LNCaP clone FGC (cell line): ENCODE measurements around the gene DPF1.
"Not testable (repeated sequence)": the region's sequence is repeated elsewhere in the genome, so short reads cannot be mapped to it uniquely, and the experiment has no call there.

ENCODE experiments used
- DNase-seq: peaks from one replicate; pipeline ENCODE4 v3.0.0-alpha.2; 2011; ENCODE audit warnings: low read depth
- H3K4me3 ChIP-seq: 2 replicates; pipeline ENCODE4 v1.5.1; 2011; ENCODE audit warnings: mild to moderate bottlenecking, low read depth, low read length, control low read depth
- TF ChIP-seq, protein P1 (sequence below): IDR thresholded peaks from 2 replicates; pipeline ENCODE4 v1.5.1; 2012; ENCODE audit warnings: mild to moderate bottlenecking; ENCODE audit not compliant: control insufficient read depth, insufficient read depth; ENCODE audit errors: extremely low read depth

DPF1 gene

DNA sequence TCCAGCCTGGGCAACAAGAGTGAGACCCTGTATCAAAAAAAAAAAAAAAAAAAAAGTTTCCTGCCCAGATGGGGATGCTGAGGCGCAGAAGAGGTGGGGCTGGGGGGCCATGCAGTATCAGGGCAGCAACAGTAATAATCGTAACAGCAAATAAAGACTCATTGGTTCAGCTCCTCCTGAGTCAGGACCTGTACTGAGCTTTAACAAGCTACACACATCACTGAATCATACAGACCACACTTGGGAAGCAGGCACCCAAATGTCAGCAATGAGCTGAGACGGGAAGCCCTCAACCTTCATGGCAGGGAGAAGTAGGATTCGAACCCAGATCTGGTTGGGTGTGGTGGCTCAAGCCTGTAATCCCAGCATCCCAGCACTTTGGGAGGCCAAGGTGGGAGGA is 10.6 kb upstream of the DPF1 start:
- DNase-seq: no peak
- TF ChIP-seq, protein P1, sequence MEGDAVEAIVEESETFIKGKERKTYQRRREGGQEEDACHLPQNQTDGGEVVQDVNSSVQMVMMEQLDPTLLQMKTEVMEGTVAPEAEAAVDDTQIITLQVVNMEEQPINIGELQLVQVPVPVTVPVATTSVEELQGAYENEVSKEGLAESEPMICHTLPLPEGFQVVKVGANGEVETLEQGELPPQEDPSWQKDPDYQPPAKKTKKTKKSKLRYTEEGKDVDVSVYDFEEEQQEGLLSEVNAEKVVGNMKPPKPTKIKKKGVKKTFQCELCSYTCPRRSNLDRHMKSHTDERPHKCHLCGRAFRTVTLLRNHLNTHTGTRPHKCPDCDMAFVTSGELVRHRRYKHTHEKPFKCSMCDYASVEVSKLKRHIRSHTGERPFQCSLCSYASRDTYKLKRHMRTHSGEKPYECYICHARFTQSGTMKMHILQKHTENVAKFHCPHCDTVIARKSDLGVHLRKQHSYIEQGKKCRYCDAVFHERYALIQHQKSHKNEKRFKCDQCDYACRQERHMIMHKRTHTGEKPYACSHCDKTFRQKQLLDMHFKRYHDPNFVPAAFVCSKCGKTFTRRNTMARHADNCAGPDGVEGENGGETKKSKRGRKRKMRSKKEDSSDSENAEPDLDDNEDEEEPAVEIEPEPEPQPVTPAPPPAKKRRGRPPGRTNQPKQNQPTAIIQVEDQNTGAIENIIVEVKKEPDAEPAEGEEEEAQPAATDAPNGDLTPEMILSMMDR: no peak
- H3K4me3 ChIP-seq: no peak overlapping the region

DNA sequence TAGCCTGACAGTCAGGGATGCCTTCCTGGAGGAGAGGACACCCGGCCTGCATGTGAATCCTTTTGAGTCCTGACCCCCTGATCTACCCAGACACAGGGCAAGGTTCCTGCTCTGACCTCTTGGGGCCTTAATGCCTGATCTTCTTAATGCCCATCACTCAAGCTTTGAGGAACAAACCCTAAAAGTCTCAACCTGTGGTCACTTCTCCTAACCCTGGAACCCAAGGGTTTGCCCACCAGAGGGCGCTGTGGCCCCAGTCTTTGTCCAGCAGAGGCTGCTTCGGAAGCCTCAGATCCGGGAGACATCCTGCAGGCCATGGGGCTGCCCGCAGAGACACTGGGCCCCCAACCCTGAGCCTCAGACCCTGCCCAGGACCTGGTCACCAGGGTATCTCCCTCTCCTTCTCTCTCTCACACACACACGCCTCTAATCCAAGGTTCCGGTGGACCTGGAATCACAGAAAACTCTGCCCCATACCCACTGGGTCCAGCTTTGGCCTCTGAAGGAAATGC is 9.8 kb upstream of the DPF1 start:
- TF ChIP-seq, protein P1: peak; percentile 75
- no peak for DNase-seq

DNA sequence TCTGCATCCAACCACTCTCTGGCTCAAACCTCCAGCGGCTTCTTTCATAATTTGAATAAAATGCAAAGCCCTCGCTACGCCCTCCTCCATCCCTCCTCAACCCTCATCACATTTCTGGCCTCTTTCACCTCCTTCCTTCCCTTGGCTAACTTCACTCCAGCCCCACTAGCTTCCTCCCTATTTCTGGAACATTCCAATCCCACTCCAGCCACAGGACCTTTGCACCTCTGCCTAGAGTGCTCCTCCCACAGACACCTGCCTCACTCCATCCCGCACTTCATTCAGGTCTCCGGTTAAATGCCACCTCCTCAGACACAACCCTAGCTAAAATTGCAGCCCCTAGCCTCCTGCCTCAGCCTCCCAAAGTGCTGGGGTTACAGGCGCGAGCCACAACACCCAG is 7.9 kb upstream of the DPF1 start:
- TF ChIP-seq, protein P1: no peak
- no peak for DNase-seq
- no peak overlapping the region for H3K4me3 ChIP-seq

More for the DNA sequence above, 9.8 kb upstream of the DPF1 start:
- H3K4me3 ChIP-seq: no peak overlapping the region

DNA sequence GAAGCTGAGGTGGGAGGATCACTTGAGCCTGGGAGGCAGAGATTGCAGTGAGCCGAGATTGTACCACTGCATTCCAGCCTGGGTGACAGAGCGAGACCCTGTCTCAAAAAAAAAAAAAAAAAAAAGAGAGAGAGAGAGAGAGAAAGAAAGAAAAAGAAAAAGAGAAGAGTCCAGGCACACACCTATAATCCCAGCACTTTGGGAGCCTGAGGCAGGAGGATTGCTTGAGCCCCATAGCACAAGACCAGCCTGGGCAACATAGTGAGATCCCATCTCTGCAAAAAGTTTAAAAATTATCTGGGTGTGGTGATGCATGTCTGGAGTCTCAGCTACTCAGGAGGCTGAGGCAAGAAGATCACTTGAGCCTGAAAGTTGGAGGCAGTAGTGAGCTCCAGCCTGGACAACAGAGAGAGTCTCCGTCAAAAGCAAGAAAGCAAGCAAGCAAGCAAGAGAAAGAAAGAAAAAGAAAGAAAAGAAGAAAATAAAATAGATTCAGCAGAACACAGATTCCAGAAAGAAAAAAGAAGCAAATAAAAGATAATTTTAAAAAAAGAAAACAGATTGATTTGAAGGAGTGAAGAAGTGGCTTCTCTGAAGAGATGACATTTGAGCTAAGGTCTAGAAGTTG is 6.6 kb upstream of the DPF1 start:
- not testable (repeated sequence) for H3K4me3 ChIP-seq, DNase-seq

DNA sequence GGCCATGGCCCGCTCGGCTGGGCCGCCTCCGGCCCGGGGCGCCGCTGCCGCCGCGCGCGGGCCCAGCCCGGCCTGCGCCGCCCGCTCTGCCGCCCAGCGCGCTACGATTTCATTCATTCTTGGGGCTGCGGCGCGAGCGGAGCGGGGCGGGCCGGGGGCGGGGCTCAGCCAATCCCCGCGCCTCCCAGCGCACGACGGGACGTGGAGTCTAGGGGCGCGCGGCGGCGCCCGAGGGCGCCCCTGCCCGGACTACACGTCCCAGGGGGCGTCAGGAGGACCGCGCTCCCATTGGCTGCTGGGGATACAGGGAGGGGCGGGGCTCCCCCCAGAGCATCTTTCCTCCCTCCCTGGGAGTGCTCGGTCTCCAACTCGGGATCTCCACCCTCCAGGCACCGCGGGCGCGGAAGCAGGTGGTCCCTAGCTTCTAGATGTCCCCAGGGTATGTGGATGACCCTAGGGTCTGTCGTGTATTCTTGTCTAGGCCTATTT is 5.6 kb upstream of the DPF1 start:
- no peak overlapping the region for H3K4me3 ChIP-seq
- no peak for DNase-seq
- TF ChIP-seq, protein P1: no peak

DNA sequence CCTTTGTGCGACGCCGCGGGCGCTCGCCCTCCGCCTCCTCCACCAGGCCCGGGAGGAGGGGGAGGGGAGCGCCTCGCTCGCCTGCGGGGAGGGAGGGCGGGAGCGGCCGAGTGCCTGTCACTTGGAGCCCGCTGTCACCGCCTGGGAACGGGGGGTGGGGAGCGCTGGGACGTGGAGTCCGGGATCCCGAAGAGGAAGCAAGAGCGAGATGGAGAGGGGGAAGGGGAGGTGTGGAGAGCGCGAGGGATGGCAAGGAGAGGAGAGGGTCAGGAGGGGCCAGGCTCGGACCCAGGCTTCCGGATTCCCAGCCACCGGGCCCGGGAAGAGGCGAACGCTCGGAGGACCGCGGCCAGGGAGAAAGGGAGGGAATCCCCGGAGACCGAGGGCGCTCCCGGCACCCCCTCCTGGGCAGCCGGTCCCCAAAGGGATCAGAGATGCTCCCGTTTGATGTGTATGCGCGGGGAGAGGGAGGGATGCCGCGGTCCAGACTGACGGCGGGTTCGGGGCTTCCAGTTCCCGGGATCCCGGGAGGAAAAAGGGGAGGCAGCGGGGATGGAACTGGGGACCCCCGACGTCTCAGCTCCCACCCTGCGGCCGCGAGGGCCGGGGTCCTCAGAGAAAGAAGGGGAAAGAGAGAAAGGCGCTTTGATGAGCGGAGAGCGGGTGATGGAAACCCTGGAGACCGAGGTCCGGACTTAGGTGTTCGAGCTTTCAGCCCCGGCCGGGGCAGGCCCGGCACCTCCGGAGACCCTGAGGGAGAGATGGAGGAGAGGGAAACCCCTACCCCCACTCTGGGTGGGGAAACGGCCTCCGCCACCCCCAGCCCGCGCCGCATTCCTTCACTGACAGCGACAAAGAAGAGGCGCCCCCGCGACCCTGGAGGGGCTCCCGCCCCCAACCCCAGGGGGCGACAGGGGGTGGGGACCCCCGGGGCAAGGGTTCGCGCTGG is 4.7 kb upstream of the DPF1 start:
- TF ChIP-seq, protein P1: no peak
- H3K4me3 ChIP-seq: peak overlapping the region; percentile 42
- DNase-seq: no peak

DNA sequence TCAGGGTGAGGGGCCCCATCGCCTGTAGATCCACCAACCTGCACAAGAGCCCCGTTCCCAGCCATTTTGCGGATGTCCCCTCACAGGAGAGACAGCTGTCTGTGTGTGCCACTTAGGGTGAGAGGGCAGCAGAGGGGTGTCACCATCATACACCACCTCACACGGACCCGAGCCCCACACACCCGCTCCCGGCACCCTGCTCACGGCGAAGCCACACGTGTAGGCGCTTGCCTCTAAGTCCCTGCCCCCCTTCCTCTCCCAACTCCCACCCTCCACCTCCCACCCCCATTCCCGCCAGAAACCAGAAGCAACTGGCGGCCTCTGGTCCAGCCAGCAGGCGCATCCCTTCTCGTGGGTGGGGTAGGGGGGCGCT is 4.0 kb upstream of the DPF1 start:
- H3K4me3 ChIP-seq: no peak overlapping the region
- no peak for DNase-seq
- TF ChIP-seq, protein P1: no peak
